ENCODE results near the gene MOXD1. TPM values are rescaled to one million over a fixed set of nuclear protein-coding genes. Genes with fewer than 3 reads are reported as not detected.

MOXD1 gene
- total RNA-seq, 1 experiment from 2014 or later, result 5.0 TPM

- Histone ChIP-seq H3K4me2 (ENCODE audit: low read length) (no peak overlapping the region), H3K27me3 (ENCODE audit: low read length) (no peaks in the 10 kb centered on the region), H3K9ac (ENCODE audit: low read length) (no peak overlapping the region), H2AFZ (ENCODE audit: low read length) (no peak overlapping the region), H3F3A (ENCODE audit: low read length, unreplicated experiment) (no peaks in the 10 kb centered on the region), H3K9me2 (replicated peaks; ENCODE audit: low read length) (no peaks in the 10 kb centered on the region), H4K20me1 (ENCODE audit: low read length) (no peaks in the 10 kb centered on the region), H3K27ac (ENCODE audit: low read length) (no peak overlapping the region), H3K36me3 (ENCODE audit: low read depth, low read length) (no peaks in the 10 kb centered on the region), H3K4me1 (ENCODE audit: insufficient read depth, low read length) (no peaks in the 10 kb centered on the region), H3K4me3 (ENCODE audit: low read length) (no peak overlapping the region), H3K79me2 (ENCODE audit: low read length) (no peaks in the 10 kb centered on the region), H3K9me3 (ENCODE audit: low read length) (no peaks in the 10 kb centered on the region; the same call in 1 of the 2 replicates)
- POLR2A ChIA-PET (ENCODE audit: unreplicated experiment), result no interaction called here
- intact Hi-C loops (cut with micrococcal nuclease), result no loop called here
- no peak for DNase-seq
- CTCF ChIA-PET, result no interaction called here
- ATAC-seq, result no peak
- TF ChIP-seq EZH2phosphoT487 (IDR thresholded peaks at IDR 0.05; ENCODE audit: borderline replicate concordance, low read length), result no peak
- no peak for TF ChIP-seq CTCF (conservative IDR thresholded peaks at IDR 0.05; ENCODE audit: low read depth, low read length)
- no peak for TF ChIP-seq EZH2 (IDR thresholded peaks at IDR 0.05; ENCODE audit: low read length, unreplicated experiment)
- BruUV-seq (replicated peaks), result no TSS peak
Measured at GRCh38 chr6:132322398-132322797, 78.9 kb downstream of the MOXD1 start.

GRCh38 chr6:132320007-132320406 is 81.3 kb downstream of the MOXD1 start:
- CTCF ChIA-PET, result no interaction called here
- Histone ChIP-seq H3K79me2 (ENCODE audit: low read length) (no peaks in the 10 kb centered on the region), H3K27me3 (ENCODE audit: low read length) (no peaks in the 10 kb centered on the region), H3K4me2 (ENCODE audit: low read length) (no peak overlapping the region), H3F3A (ENCODE audit: low read length, unreplicated experiment) (no peaks in the 10 kb centered on the region), H3K36me3 (ENCODE audit: low read depth, low read length) (peaks cover 7% of the 10 kb centered on the region; the same call in 1 of the 2 replicates), H3K9me3 (ENCODE audit: low read length) (no peaks in the 10 kb centered on the region; the same call in 1 of the 2 replicates), H3K9ac (ENCODE audit: low read length) (no peak overlapping the region), H3K4me3 (ENCODE audit: low read length) (no peak overlapping the region), H3K4me1 (ENCODE audit: insufficient read depth, low read length) (no peaks in the 10 kb centered on the region), H2AFZ (ENCODE audit: low read length) (no peak overlapping the region), H3K27ac (ENCODE audit: low read length) (no peak overlapping the region), H3K9me2 (replicated peaks; ENCODE audit: low read length) (no peaks in the 10 kb centered on the region), H4K20me1 (ENCODE audit: low read length) (no peaks in the 10 kb centered on the region)
- BruUV-seq (replicated peaks), result no TSS peak
- intact Hi-C loops (cut with micrococcal nuclease), result no loop called here
- no peak for TF ChIP-seq CTCF (conservative IDR thresholded peaks at IDR 0.05; ENCODE audit: low read depth, low read length)
- TF ChIP-seq EZH2phosphoT487 (IDR thresholded peaks at IDR 0.05; ENCODE audit: borderline replicate concordance, low read length), result no peak
- no peak for TF ChIP-seq EZH2 (IDR thresholded peaks at IDR 0.05; ENCODE audit: low read length, unreplicated experiment)
- DNase-seq, result no peak
- POLR2A ChIA-PET (ENCODE audit: unreplicated experiment), result no interaction called here
- no peak for ATAC-seq

- no peaks in the 10 kb centered on the region for H3F3A ChIP-seq (ENCODE audit: low read length, unreplicated experiment)
- H3K36me3 ChIP-seq (ENCODE audit: low read depth, low read length), result peaks cover 7% of the 10 kb centered on the region; the same call in 1 of the 2 replicates
- POLR2A ChIA-PET (ENCODE audit: unreplicated experiment), result no interaction called here
- intact Hi-C loops (cut with micrococcal nuclease), result no loop called here
- no peak overlapping the region for H3K4me3 ChIP-seq (ENCODE audit: low read length)
- no peak for DNase-seq
- H3K4me2 ChIP-seq (ENCODE audit: low read length), result no peak overlapping the region
- H2AFZ ChIP-seq (ENCODE audit: low read length), result no peak overlapping the region
- no peaks in the 10 kb centered on the region for H3K4me1 ChIP-seq (ENCODE audit: insufficient read depth, low read length)
- H3K9ac ChIP-seq (ENCODE audit: low read length), result no peak overlapping the region
- ATAC-seq, result no peak
- no peaks in the 10 kb centered on the region for H3K27me3 ChIP-seq (ENCODE audit: low read length)
- CTCF ChIA-PET, result no interaction called here
- no peak overlapping the region for H3K27ac ChIP-seq (ENCODE audit: low read length)
- no peaks in the 10 kb centered on the region for H3K79me2 ChIP-seq (ENCODE audit: low read length)
- no peaks in the 10 kb centered on the region for H4K20me1 ChIP-seq (ENCODE audit: low read length)
- H3K9me3 ChIP-seq (ENCODE audit: low read length), result no peaks in the 10 kb centered on the region; the same call in 1 of the 2 replicates
- TF ChIP-seq CTCF (conservative IDR thresholded peaks at IDR 0.05; ENCODE audit: low read depth, low read length), result no peak
- no peak for TF ChIP-seq EZH2 (IDR thresholded peaks at IDR 0.05; ENCODE audit: low read length, unreplicated experiment)
- no peak for TF ChIP-seq EZH2phosphoT487 (IDR thresholded peaks at IDR 0.05; ENCODE audit: borderline replicate concordance, low read length)
- no peaks in the 10 kb centered on the region for H3K9me2 ChIP-seq (replicated peaks; ENCODE audit: low read length)
- BruUV-seq (replicated peaks), result no TSS peak
Measured at GRCh38 chr6:132316970-132317369, 84.3 kb downstream of the MOXD1 start.

All from PC-3 (cell line).